ENCODE results near the gene TSEN15. TPM values are rescaled to one million over a fixed set of nuclear protein-coding genes. Genes with fewer than 3 reads are reported as not detected.

TSEN15 gene
- total and polyA plus RNA-seq, 9 of the 15 experiments (the other 6 are each of a cell fraction or from before 2014, with no cell fraction given), result 25.6 to 121 (median 91.3) TPM

DNA sequence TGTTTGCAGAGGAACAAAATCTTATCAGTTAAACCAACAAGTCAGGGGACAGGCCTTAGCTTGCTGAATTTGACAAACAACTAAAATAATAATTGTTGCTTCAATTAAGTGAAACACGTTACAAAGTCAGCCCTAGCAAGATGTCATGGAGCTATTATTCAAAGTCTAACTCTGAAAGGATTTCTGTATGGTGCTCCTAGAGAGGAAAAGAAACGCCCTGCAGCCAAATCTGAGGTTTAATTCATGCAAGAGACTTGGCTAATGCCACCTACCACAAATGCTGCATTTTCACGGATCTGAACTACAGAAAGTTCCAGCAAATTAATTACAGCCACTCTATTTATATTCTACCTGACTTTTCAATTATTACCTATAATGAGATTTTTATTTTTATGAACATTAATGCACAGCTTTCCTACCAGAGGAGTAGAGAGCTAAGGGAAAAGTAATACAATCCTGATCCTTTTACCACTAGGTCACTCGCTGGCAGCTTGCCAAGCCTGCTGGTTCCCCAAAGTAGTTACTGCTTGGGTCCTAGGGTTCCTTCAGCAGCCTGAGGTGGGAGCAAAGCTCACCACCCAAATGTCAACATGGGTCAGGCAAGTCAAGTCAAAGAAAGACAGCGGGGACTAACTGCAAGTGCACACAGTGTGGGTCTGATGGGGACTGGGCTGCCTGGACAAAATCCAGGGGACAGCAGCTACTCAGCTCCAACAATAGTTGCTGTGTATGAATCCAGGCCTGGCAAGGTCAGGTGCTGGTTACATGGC, 22.5 kb upstream of the TSEN15 start (continued):
- no peak for TF ChIP-seq BRCA1 (IDR thresholded peaks at IDR 0.05)
- TF ChIP-seq BRCA1 (CRISPR knock-in tag; IDR thresholded peaks at IDR 0.05), result no peak
- TF ChIP-seq FOXP1 (CRISPR knock-in tag; IDR thresholded peaks at IDR 0.05), result no peak
- TF ChIP-seq, protein P1, sequence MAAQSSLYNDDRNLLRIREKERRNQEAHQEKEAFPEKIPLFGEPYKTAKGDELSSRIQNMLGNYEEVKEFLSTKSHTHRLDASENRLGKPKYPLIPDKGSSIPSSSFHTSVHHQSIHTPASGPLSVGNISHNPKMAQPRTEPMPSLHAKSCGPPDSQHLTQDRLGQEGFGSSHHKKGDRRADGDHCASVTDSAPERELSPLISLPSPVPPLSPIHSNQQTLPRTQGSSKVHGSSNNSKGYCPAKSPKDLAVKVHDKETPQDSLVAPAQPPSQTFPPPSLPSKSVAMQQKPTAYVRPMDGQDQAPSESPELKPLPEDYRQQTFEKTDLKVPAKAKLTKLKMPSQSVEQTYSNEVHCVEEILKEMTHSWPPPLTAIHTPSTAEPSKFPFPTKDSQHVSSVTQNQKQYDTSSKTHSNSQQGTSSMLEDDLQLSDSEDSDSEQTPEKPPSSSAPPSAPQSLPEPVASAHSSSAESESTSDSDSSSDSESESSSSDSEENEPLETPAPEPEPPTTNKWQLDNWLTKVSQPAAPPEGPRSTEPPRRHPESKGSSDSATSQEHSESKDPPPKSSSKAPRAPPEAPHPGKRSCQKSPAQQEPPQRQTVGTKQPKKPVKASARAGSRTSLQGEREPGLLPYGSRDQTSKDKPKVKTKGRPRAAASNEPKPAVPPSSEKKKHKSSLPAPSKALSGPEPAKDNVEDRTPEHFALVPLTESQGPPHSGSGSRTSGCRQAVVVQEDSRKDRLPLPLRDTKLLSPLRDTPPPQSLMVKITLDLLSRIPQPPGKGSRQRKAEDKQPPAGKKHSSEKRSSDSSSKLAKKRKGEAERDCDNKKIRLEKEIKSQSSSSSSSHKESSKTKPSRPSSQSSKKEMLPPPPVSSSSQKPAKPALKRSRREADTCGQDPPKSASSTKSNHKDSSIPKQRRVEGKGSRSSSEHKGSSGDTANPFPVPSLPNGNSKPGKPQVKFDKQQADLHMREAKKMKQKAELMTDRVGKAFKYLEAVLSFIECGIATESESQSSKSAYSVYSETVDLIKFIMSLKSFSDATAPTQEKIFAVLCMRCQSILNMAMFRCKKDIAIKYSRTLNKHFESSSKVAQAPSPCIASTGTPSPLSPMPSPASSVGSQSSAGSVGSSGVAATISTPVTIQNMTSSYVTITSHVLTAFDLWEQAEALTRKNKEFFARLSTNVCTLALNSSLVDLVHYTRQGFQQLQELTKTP (IDR thresholded peaks at IDR 0.05; ENCODE audit: low read depth in 1 of 2, partially characterized antibody in 2 of 2), result peak in 1 of 2 experiments; percentile 11
- TF ChIP-seq, protein P2, sequence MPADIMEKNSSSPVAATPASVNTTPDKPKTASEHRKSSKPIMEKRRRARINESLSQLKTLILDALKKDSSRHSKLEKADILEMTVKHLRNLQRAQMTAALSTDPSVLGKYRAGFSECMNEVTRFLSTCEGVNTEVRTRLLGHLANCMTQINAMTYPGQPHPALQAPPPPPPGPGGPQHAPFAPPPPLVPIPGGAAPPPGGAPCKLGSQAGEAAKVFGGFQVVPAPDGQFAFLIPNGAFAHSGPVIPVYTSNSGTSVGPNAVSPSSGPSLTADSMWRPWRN (IDR thresholded peaks at IDR 0.05; ENCODE audit: low read depth), result no peak
- TF ChIP-seq SAP30 (IDR thresholded peaks at IDR 0.05; ENCODE audit: borderline replicate concordance, insufficient read depth, low read depth, low read length, poor library complexity, severe bottlenecking), result no peak
- TF ChIP-seq, protein P3, sequence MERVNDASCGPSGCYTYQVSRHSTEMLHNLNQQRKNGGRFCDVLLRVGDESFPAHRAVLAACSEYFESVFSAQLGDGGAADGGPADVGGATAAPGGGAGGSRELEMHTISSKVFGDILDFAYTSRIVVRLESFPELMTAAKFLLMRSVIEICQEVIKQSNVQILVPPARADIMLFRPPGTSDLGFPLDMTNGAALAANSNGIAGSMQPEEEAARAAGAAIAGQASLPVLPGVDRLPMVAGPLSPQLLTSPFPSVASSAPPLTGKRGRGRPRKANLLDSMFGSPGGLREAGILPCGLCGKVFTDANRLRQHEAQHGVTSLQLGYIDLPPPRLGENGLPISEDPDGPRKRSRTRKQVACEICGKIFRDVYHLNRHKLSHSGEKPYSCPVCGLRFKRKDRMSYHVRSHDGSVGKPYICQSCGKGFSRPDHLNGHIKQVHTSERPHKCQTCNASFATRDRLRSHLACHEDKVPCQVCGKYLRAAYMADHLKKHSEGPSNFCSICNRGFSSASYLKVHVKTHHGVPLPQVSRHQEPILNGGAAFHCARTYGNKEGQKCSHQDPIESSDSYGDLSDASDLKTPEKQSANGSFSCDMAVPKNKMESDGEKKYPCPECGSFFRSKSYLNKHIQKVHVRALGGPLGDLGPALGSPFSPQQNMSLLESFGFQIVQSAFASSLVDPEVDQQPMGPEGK (CRISPR knock-in tag; IDR thresholded peaks at IDR 0.05; ENCODE audit: borderline replicate concordance), result no peak
- TF ChIP-seq CTBP1 (IDR thresholded peaks at IDR 0.05; ENCODE audit: borderline replicate concordance), result 0 out of 2 replicates have a peak, but pooled peaks have one; percentile 11
- TF ChIP-seq PTBP1 (IDR thresholded peaks at IDR 0.05; ENCODE audit: low read depth, low read length), result no peak
- TF ChIP-seq ZNF311 (CRISPR knock-in tag; IDR thresholded peaks at IDR 0.05), result peak; percentile 68
- TF ChIP-seq, protein P4, sequence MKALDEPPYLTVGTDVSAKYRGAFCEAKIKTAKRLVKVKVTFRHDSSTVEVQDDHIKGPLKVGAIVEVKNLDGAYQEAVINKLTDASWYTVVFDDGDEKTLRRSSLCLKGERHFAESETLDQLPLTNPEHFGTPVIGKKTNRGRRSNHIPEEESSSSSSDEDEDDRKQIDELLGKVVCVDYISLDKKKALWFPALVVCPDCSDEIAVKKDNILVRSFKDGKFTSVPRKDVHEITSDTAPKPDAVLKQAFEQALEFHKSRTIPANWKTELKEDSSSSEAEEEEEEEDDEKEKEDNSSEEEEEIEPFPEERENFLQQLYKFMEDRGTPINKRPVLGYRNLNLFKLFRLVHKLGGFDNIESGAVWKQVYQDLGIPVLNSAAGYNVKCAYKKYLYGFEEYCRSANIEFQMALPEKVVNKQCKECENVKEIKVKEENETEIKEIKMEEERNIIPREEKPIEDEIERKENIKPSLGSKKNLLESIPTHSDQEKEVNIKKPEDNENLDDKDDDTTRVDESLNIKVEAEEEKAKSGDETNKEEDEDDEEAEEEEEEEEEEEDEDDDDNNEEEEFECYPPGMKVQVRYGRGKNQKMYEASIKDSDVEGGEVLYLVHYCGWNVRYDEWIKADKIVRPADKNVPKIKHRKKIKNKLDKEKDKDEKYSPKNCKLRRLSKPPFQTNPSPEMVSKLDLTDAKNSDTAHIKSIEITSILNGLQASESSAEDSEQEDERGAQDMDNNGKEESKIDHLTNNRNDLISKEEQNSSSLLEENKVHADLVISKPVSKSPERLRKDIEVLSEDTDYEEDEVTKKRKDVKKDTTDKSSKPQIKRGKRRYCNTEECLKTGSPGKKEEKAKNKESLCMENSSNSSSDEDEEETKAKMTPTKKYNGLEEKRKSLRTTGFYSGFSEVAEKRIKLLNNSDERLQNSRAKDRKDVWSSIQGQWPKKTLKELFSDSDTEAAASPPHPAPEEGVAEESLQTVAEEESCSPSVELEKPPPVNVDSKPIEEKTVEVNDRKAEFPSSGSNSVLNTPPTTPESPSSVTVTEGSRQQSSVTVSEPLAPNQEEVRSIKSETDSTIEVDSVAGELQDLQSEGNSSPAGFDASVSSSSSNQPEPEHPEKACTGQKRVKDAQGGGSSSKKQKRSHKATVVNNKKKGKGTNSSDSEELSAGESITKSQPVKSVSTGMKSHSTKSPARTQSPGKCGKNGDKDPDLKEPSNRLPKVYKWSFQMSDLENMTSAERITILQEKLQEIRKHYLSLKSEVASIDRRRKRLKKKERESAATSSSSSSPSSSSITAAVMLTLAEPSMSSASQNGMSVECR (CRISPR knock-in tag; IDR thresholded peaks at IDR 0.05), result no peak
- TF ChIP-seq ZBED1 (IDR thresholded peaks at IDR 0.05), result no peak
- 0 out of 3 replicates have a peak, but pooled peaks of 1 of the 2 experiments have one; percentile 52 for TF ChIP-seq CBX3 (IDR thresholded peaks at IDR 0.05; ENCODE audit: borderline replicate concordance in 1 of 2, low read length in 2 of 2)
- TF ChIP-seq NONO (IDR thresholded peaks at IDR 0.05; ENCODE audit: low read depth in 2 of 2, low read length in 1 of 2), result no peak
- TF ChIP-seq SRSF9 (IDR thresholded peaks at IDR 0.05; ENCODE audit: borderline replicate concordance, low read depth, low read length), result no peak

Measured in K562 (cell line).